ENCODE measurements around the gene ATL1.

ATL1 gene
- total RNA-seq, result 11.0 to 27.3 (median 17.3) reads per million in 18 experiments

GRCh38 chr14:50559990-50560930, at the start of gene ATL1:
Gene ATL1 (plus strand): TSS chr14:50560145. CDS start chr14:50560266, 121 bp downstream.
- DNase-seq, result peak; percentile 64 to 83

GRCh38 chr14:50510157-50510556, 49.8 kb upstream of the ATL1 start:
- DNase-seq, result no peak

- no peak for DNase-seq
Observed at GRCh38 chr14:50512463-50512862, 47.5 kb upstream of the ATL1 start.

GRCh38 chr14:50516091-50516490, 43.9 kb upstream of the ATL1 start:
- DNase-seq, result no peak

GRCh38 chr14:50520947-50521815, 38.8 kb upstream of the ATL1 start:
- DNase-seq, result peak in 1 of 2 donors; percentile 34

- no peak for DNase-seq
Observed at GRCh38 chr14:50521912-50522341, 38.0 kb upstream of the ATL1 start.

- DNase-seq, result no peak
Observed at GRCh38 chr14:50523271-50524041, 36.5 kb upstream of the ATL1 start.

- DNase-seq, result peak; percentile 23 to 27
Observed at GRCh38 chr14:50524060-50524459, 35.9 kb upstream of the ATL1 start.

- DNase-seq, result peak; percentile 49 to 61
Observed at GRCh38 chr14:50524731-50525515, 35.0 kb upstream of the ATL1 start.

GRCh38 chr14:50528000-50528399, 31.9 kb upstream of the ATL1 start:
- no peak for DNase-seq

GRCh38 chr14:50529288-50530179, 30.4 kb upstream of the ATL1 start:
- DNase-seq, result no peak

- DNase-seq, result no peak
Observed at GRCh38 chr14:50530358-50530757, 29.6 kb upstream of the ATL1 start.

GRCh38 chr14:50530794-50531365, 29.1 kb upstream of the ATL1 start:
- no peak for DNase-seq

GRCh38 chr14:50531595-50532501, 28.1 kb upstream of the ATL1 start:
- DNase-seq, result peak in 1 of 2 donors; percentile 37

- DNase-seq, result peak; percentile 87 to 93
Observed at GRCh38 chr14:50532502-50533240, 27.3 kb upstream of the ATL1 start, which contains the start of gene MAP4K5. Gene MAP4K5 (minus strand): TSS chr14:50532569. CDS start chr14:50532049, 520 bp downstream.

- peak; percentile 82 to 84 for DNase-seq
Observed at GRCh38 chr14:50533241-50533705, 26.7 kb upstream of the ATL1 start.

GRCh38 chr14:50533806-50534205, 26.1 kb upstream of the ATL1 start:
- no peak for DNase-seq

GRCh38 chr14:50534416-50534815, 25.5 kb upstream of the ATL1 start:
- DNase-seq, result no peak

Data from inflammatory macrophage (primary cell).